Inflammatory macrophage (primary cell): Measurements from ENCODE around the gene GADD45A.
A peak's percentile ranks its signal among the peaks of the same experiment; 100 is the strongest.
"Not testable (repeated sequence)": the region's sequence is repeated elsewhere in the genome, so short reads cannot be mapped to it uniquely, and the experiment has no call there.

Experiments used
- DNase-seq, 2 donors: peaks; one replicate each; pipeline ENCODE4 v3.0.0-alpha.2; 2020 to 2022

The GADD45A gene

GRCh38 chr1:67721650-67722291 is 36.8 kb downstream of the GADD45A start:
- no peak for DNase-seq

GRCh38 chr1:67722292-67722944 is 37.4 kb downstream of the GADD45A start:
- no peak for DNase-seq

GRCh38 chr1:67723126-67723525 is 38.1 kb downstream of the GADD45A start:
- no peak for DNase-seq

GRCh38 chr1:67723620-67724019 is 38.6 kb downstream of the GADD45A start:
- DNase-seq, result peak; percentile 34 to 48

- DNase-seq, result no peak
These were observed 40.0 kb downstream of the GADD45A start for GRCh38 chr1:67724928-67725560.

GRCh38 chr1:67726224-67726623 is 41.2 kb downstream of the GADD45A start:
- DNase-seq, result peak; percentile 37 to 42

- DNase-seq, result no peak
These were observed 44.9 kb downstream of the GADD45A start for GRCh38 chr1:67729872-67730271.

- DNase-seq, result not testable (repeated sequence)
These were observed 45.3 kb downstream of the GADD45A start for GRCh38 chr1:67730312-67730711.

GRCh38 chr1:67731322-67731721 is 46.3 kb downstream of the GADD45A start:
- no peak for DNase-seq

GRCh38 chr1:67732750-67733151 is 47.8 kb downstream of the GADD45A start:
- DNase-seq, result peak; percentile 30 to 45

GRCh38 chr1:67733681-67734322 is 48.8 kb downstream of the GADD45A start:
- DNase-seq, result no peak

GRCh38 chr1:67734323-67734690 is 49.3 kb downstream of the GADD45A start:
- DNase-seq, result no peak

GRCh38 chr1:67735206-67735605 is 50.2 kb downstream of the GADD45A start:
- DNase-seq, result peak in 1 of 2 donors; percentile 37

- peak; percentile 40 to 41 for DNase-seq
These were observed 51.0 kb downstream of the GADD45A start for GRCh38 chr1:67735806-67736627.

GRCh38 chr1:67736750-67737149 is 51.7 kb downstream of the GADD45A start:
- no peak for DNase-seq

GRCh38 chr1:67737875-67738274 is 52.9 kb downstream of the GADD45A start:
- no peak for DNase-seq
